Spleen (tissue), 11 donors: ENCODE data around the gene ATP8A2. TPM values are rescaled to one million over a fixed set of nuclear protein-coding genes. Genes with fewer than 3 reads are reported as not detected.

Experiments used
- DNase-seq: peaks from one replicate; pipeline ENCODE4 v3.0.0-alpha.2; 2020
- H3K27ac ChIP-seq, 8 donors: fragments of 200-600 bp; sonication (generic) in 7 of 8; 1 replicate in 4 of 8; 2 replicates in 4 of 8; pipeline versions ENCODE4 v1.5.0 to v1.8.0; 2016 to 2021; ENCODE audit warnings: inconsistent platforms in 4 of 8, mild to moderate bottlenecking in 4 of 8, moderate library complexity in 1 of 8
- H3K27me3 ChIP-seq, 7 donors: fragments of 200-600 bp; sonication (generic) in 6 of 7; replicated peaks in 1 of 7; 1 replicate in 4 of 7; 2 replicates in 3 of 7; pipeline versions ENCODE4 v1.5.0 to v1.8.0; 2016 to 2021; ENCODE audit warnings: inconsistent platforms in 3 of 7, mild to moderate bottlenecking in 1 of 7
- H3K36me3 ChIP-seq, 6 donors: fragments of 200-600 bp; sonication (generic) in 5 of 6; 1 replicate in 4 of 6; 2 replicates in 2 of 6; pipeline versions ENCODE4 v1.5.0 to v1.8.0; 2016 to 2021; ENCODE audit warnings: inconsistent platforms in 2 of 6
- H3K4me1 ChIP-seq, 6 donors: fragments of 200-600 bp; sonication (generic) in 5 of 6; 1 replicate in 3 of 6; 2 replicates in 3 of 6; pipeline versions ENCODE4 v1.5.0 to v1.8.0; 2016 to 2021; ENCODE audit warnings: inconsistent platforms in 3 of 6
- H3K4me3 ChIP-seq, 8 donors: fragments of 200-600 bp; sonication (generic) in 7 of 8; 1 replicate in 4 of 8; 2 replicates in 4 of 8; pipeline versions ENCODE4 v1.5.0 to v1.8.0; 2016 to 2021; ENCODE audit warnings: inconsistent platforms in 4 of 8, mild to moderate bottlenecking in 4 of 8, moderate library complexity in 2 of 8
- H3K9me3 ChIP-seq, 8 donors: fragments of 200-600 bp; sonication (generic) in 7 of 8; 1 replicate in 4 of 8; 2 replicates in 4 of 8; pipeline versions ENCODE4 v1.5.0 to v1.8.0; 2016 to 2021; ENCODE audit warnings: inconsistent platforms in 4 of 8
- CTCF ChIP-seq, 11 experiments: fragments of 200-600 bp in 7 of 11; fragments of 450-650 bp in 4 of 11; sonication (generic) in 4 of 11; IDR thresholded peaks in 8 of 11; conservative IDR thresholded peaks in 3 of 11; 1 replicate in 7 of 11; 2 replicates in 4 of 11; pipeline versions ENCODE4 v1.4.0 to v1.8.0; 2016 to 2021; ENCODE audit warnings: antibody characterized with exemption in 11 of 11, inconsistent platforms in 4 of 11, mild to moderate bottlenecking in 1 of 11
- POLR2A ChIP-seq, 3 donors: fragments of 450-650 bp; IDR thresholded peaks; one replicate each; pipeline ENCODE4 v1.5.1; 2017; ENCODE audit warnings: antibody characterized with exemption in 3 of 3, mild to moderate bottlenecking in 1 of 3
- POLR2AphosphoS5 ChIP-seq, 3 donors: sonication (generic); formaldehyde crosslinking; IDR thresholded peaks; one replicate each; pipeline ENCODE4 v1.5.1; 2017; ENCODE audit warnings: antibody characterized with exemption in 3 of 3
- WGBS, 5 donors: extraction: QIAGEN DNeasy Blood & Tissue Kit in 3 of 5; methylation state at CpG; one replicate each; pipeline versions ENCODE4 v1.1.5 to v1.1.7; 2013 to 2018; 5-methylcytosine and 5-hydroxymethylcytosine counted together
- intact Hi-C: fragments of 100-400 bp; cut with DNase I; formaldehyde crosslinking; loops from one replicate; pipeline ENCODE4 v1.15.0; 2023; ENCODE audit warnings: low total_unique reads
- polyA plus RNA-seq, 3 donors: library from polyadenylated mRNA; stranded (reverse); fragments of 200-250 nt; gene quantifications; one replicate each; pipeline ENCODE4 v1.2.1, GENCODE V29; 2013
- total RNA-seq, 7 donors: library from RNA; depleted of rRNA in 3 of 7; stranded (reverse); fragments of >200 nt in 3 of 7; fragmentation: NEBNext Ultra II Directional in 4 of 7; extraction: Animal tissue kit (Norgen Biotek cat#: 25700) in 4 of 7; gene quantifications; one replicate each; pipeline versions ENCODE4 v1.1.0 to v1.2.1, GENCODE V29; 2016 to 2021
- donor health status: healthy with polysubstance abuse.
- donor health status: DM: no; HTN: no; CAD: no; lungs with moderate emphysema.
- donor health status: DM: no; HTN: no; CAD: no.
- donor health status: Bipolar disorder and iron deficiency.
- donor health status: healthy.
- donor health status: DM: no; HTN: no; CAD: no.
- donor health status: DM: yes; HTN: yes; CAD: no.

Gene ATP8A2
- total and polyA plus RNA-seq, 10 donors, result 0.09 to 0.46 (median 0.25) TPM

GRCh38 chr13:26026211-26026610 is 654.4 kb downstream of the ATP8A2 start:
- Histone ChIP-seq H3K27me3 (no peaks in the 10 kb centered on the region), H3K27ac (no peak overlapping the region), H3K4me1 (no peaks in the 10 kb centered on the region), H3K36me3 (no peaks in the 10 kb centered on the region), H3K4me3 (no peak overlapping the region), H3K9me3 (peaks cover 0 to 9% (median 7%) of the 10 kb centered on the region in 8 donors)
- intact Hi-C loops, result no loop called here
- no peak for DNase-seq
- WGBS, 5 donors, result 69 to 89% (median 82%) methylated on average over 4 of the region's 4 CpGs
- no peak for TF ChIP-seq CTCF (IDR thresholded peaks at IDR 0.05 in 8 of 11, conservative IDR thresholded peaks at IDR 0.05 in 3 of 11)
- no peak for TF ChIP-seq POLR2A (IDR thresholded peaks at IDR 0.05)
- TF ChIP-seq POLR2AphosphoS5 (IDR thresholded peaks at IDR 0.05), result no peak

GRCh38 chr13:26029581-26030136 is 657.9 kb downstream of the ATP8A2 start:
- H3K27me3 ChIP-seq, result no peaks in the 10 kb centered on the region
- H3K36me3 ChIP-seq, result no peaks in the 10 kb centered on the region
- intact Hi-C loops, result no loop called here
- WGBS, 5 donors, result 90 to 99% (median 92%) methylated on average over 4 of the region's 4 CpGs
- no peaks in the 10 kb centered on the region for H3K4me1 ChIP-seq
- no peak overlapping the region for H3K4me3 ChIP-seq
- no peak for DNase-seq
- peaks cover 0 to 15% (median 11%) of the 10 kb centered on the region in 8 donors for H3K9me3 ChIP-seq
- TF ChIP-seq POLR2AphosphoS5 (IDR thresholded peaks at IDR 0.05) (no peak), CTCF (IDR thresholded peaks at IDR 0.05 in 8 of 11, conservative IDR thresholded peaks at IDR 0.05 in 3 of 11) (no peak), POLR2A (IDR thresholded peaks at IDR 0.05) (no peak)
- no peak overlapping the region for H3K27ac ChIP-seq

- Histone ChIP-seq H3K4me3 (no peak overlapping the region), H3K4me1 (no peaks in the 10 kb centered on the region), H3K9me3 (peaks cover 0 to 15% (median 11%) of the 10 kb centered on the region in 8 donors), H3K36me3 (no peaks in the 10 kb centered on the region), H3K27ac (no peak overlapping the region), H3K27me3 (no peaks in the 10 kb centered on the region)
- intact Hi-C loops, result no loop called here
- no peak for DNase-seq
- 88 to 95% (median 91%) methylated on average over 4 of the region's 4 CpGs for WGBS, 5 donors
- TF ChIP-seq CTCF (IDR thresholded peaks at IDR 0.05 in 8 of 11, conservative IDR thresholded peaks at IDR 0.05 in 3 of 11), result no peak
- TF ChIP-seq POLR2A (IDR thresholded peaks at IDR 0.05), result no peak
These were observed 658.6 kb downstream of the ATP8A2 start for GRCh38 chr13:26030331-26030730.

GRCh38 chr13:26034018-26034417 is 662.2 kb downstream of the ATP8A2 start:
- H3K27ac ChIP-seq, result no peak overlapping the region
- intact Hi-C loops, result no loop called here
- H3K9me3 ChIP-seq, result peaks cover 0 to 21% (median 11%) of the 10 kb centered on the region in 8 donors
- H3K4me1 ChIP-seq, result no peaks in the 10 kb centered on the region
- WGBS, 5 donors, result 85 to 91% (median 88%) methylated on average over 3 of the region's 3 CpGs
- no peaks in the 10 kb centered on the region for H3K27me3 ChIP-seq
- no peak for DNase-seq
- TF ChIP-seq POLR2A (IDR thresholded peaks at IDR 0.05), result no peak
- no peak for TF ChIP-seq CTCF (IDR thresholded peaks at IDR 0.05 in 8 of 11, conservative IDR thresholded peaks at IDR 0.05 in 3 of 11)
- no peak for TF ChIP-seq POLR2AphosphoS5 (IDR thresholded peaks at IDR 0.05)
- H3K36me3 ChIP-seq, result no peaks in the 10 kb centered on the region
- no peak overlapping the region for H3K4me3 ChIP-seq
